ENCODE results near the gene ADCY9.

Gene ADCY9

GRCh38 chr16:4006397-4006999, 109.7 kb downstream of the ADCY9 start:
- no peak for TF ChIP-seq CTCF (IDR thresholded peaks at IDR 0.05; ENCODE audit: low read length, missing control alignments)
- H3K4me3 ChIP-seq (replicated peaks; ENCODE audit: low read depth, low read length): no peak overlapping the region
- no peak for DNase-seq (ENCODE audit: low read depth)

GRCh38 chr16:4005731-4006130, 110.5 kb downstream of the ADCY9 start:
- no peak overlapping the region for H3K4me3 ChIP-seq (replicated peaks; ENCODE audit: low read depth, low read length)
- TF ChIP-seq CTCF (IDR thresholded peaks at IDR 0.05; ENCODE audit: low read length, missing control alignments): no peak
- DNase-seq (ENCODE audit: low read depth): no peak

- DNase-seq (ENCODE audit: low read depth): no peak
- TF ChIP-seq CTCF (IDR thresholded peaks at IDR 0.05; ENCODE audit: low read length, missing control alignments): no peak
- no peak overlapping the region for H3K4me3 ChIP-seq (replicated peaks; ENCODE audit: low read depth, low read length)
Measured at GRCh38 chr16:4005281-4005680, 111.0 kb downstream of the ADCY9 start.

GRCh38 chr16:4004206-4004605, 112.0 kb downstream of the ADCY9 start:
- TF ChIP-seq CTCF (IDR thresholded peaks at IDR 0.05; ENCODE audit: low read length, missing control alignments): no peak
- no peak overlapping the region for H3K4me3 ChIP-seq (replicated peaks; ENCODE audit: low read depth, low read length)
- DNase-seq (ENCODE audit: low read depth): no peak

GRCh38 chr16:4003576-4003975, 112.7 kb downstream of the ADCY9 start:
- no peak for TF ChIP-seq CTCF (IDR thresholded peaks at IDR 0.05; ENCODE audit: low read length, missing control alignments)
- no peak for DNase-seq (ENCODE audit: low read depth)
- H3K4me3 ChIP-seq (replicated peaks; ENCODE audit: low read depth, low read length): no peak overlapping the region

- no peak for TF ChIP-seq CTCF (IDR thresholded peaks at IDR 0.05; ENCODE audit: low read length, missing control alignments)
- no peak overlapping the region for H3K4me3 ChIP-seq (replicated peaks; ENCODE audit: low read depth, low read length)
- DNase-seq (ENCODE audit: low read depth): no peak
Measured at GRCh38 chr16:4003166-4003565, 113.1 kb downstream of the ADCY9 start.

GRCh38 chr16:4002121-4002520, 114.1 kb downstream of the ADCY9 start:
- no peak overlapping the region for H3K4me3 ChIP-seq (replicated peaks; ENCODE audit: low read depth, low read length)
- DNase-seq (ENCODE audit: low read depth): no peak
- TF ChIP-seq CTCF (IDR thresholded peaks at IDR 0.05; ENCODE audit: low read length, missing control alignments): no peak

Measured in fibroblast of pulmonary artery (primary cell).